Esophagus squamous epithelium (tissue), 4 donors: ENCODE data around the gene FOXO6.

Experiments used
- POLR2A ChIP-seq, 4 donors: fragments of 450-650 bp; IDR thresholded peaks; one replicate each; pipeline ENCODE4 v1.6.1; 2017; ENCODE audit warnings: antibody characterized with exemption in 4 of 4, mild to moderate bottlenecking in 4 of 4, moderate library complexity in 3 of 4
- TF ChIP-seq, protein P1 (sequence below), 6 experiments: fragments of 450-650 bp in 4 of 6; fragments of 200-600 bp in 2 of 6; sonication (generic) in 2 of 6; IDR thresholded peaks; one replicate each; pipeline ENCODE4 v1.5.1; 2016 to 2019; ENCODE audit warnings: antibody characterized with exemption in 6 of 6, mild to moderate bottlenecking in 4 of 6, moderate library complexity in 4 of 6

DNA sequence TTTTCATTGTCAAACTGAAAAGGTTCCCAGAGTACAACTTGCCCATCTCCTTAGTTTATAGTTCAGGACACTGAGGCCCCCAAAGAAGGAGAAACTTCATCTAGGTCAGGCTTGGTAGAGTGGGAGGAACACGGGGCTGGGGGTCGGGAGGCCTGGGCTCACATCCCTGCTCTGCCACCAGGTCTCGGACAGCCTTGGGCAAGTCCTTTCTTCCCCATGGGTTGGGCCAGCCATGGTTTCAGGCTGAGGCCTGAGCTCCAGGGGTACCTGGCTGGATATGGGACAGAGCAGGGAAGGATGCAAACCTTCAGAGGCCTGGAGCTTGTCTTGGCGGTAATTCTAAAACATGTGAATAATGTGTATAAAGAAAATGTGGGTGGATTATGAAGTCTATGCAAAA is 17.0 kb downstream of the FOXO6 start:
- TF ChIP-seq, protein P1, sequence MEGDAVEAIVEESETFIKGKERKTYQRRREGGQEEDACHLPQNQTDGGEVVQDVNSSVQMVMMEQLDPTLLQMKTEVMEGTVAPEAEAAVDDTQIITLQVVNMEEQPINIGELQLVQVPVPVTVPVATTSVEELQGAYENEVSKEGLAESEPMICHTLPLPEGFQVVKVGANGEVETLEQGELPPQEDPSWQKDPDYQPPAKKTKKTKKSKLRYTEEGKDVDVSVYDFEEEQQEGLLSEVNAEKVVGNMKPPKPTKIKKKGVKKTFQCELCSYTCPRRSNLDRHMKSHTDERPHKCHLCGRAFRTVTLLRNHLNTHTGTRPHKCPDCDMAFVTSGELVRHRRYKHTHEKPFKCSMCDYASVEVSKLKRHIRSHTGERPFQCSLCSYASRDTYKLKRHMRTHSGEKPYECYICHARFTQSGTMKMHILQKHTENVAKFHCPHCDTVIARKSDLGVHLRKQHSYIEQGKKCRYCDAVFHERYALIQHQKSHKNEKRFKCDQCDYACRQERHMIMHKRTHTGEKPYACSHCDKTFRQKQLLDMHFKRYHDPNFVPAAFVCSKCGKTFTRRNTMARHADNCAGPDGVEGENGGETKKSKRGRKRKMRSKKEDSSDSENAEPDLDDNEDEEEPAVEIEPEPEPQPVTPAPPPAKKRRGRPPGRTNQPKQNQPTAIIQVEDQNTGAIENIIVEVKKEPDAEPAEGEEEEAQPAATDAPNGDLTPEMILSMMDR (IDR thresholded peaks at IDR 0.05): no peak
- no peak for TF ChIP-seq POLR2A (IDR thresholded peaks at IDR 0.05)
